HL-60 (cell line): ENCODE measurements around the gene HSD11B1.

Source experiments
- DNase-seq, 2 experiments: peaks; one replicate each; pipeline ENCODE4 v3.0.0-alpha.2; 2010 to 2020; ENCODE audit warnings: low read depth in 1 of 2, low spot score in 1 of 2
- H3K27ac ChIP-seq: fragments of 250-450 bp; sonication (Bioruptor Pico); replicated peaks from 2 replicates; pipeline ENCODE4 v1.5.1; 2020; ENCODE audit warnings: mild to moderate bottlenecking, moderate library complexity
- H3K27me3 ChIP-seq: fragments of 250-450 bp; sonication (Bioruptor Pico); 2 replicates; pipeline ENCODE4 v1.5.1; 2021; ENCODE audit warnings: mild to moderate bottlenecking, moderate library complexity; ENCODE audit not compliant: insufficient read depth, poor library complexity, severe bottlenecking
- H3K4me3 ChIP-seq: replicated peaks from 2 replicates; pipeline ENCODE4 v1.5.1; 2011; ENCODE audit warnings: mild to moderate bottlenecking, control low read depth, low read length; ENCODE audit not compliant: insufficient read depth
- CTCF ChIP-seq: IDR thresholded peaks from one replicate; pipeline ENCODE4 v1.5.1; 2011; ENCODE audit warnings: low read length, control low read depth, inconsistent platforms; ENCODE audit not compliant: insufficient read depth
- GABPA ChIP-seq: IDR thresholded peaks from 2 replicates; pipeline ENCODE4 v1.6.1; 2012; ENCODE audit warnings: low read depth
- POLR2AphosphoS5 ChIP-seq: IDR thresholded peaks from 2 replicates; pipeline ENCODE4 v1.6.1; 2012; ENCODE audit warnings: low read depth
- REST ChIP-seq: IDR thresholded peaks from 2 replicates; pipeline ENCODE4 v1.6.1; 2012; ENCODE audit warnings: low read depth; ENCODE audit not compliant: insufficient replicate concordance
- SPI1 ChIP-seq: IDR thresholded peaks from 2 replicates; pipeline ENCODE4 v1.6.1; 2012; ENCODE audit warnings: low read depth, mild to moderate bottlenecking, borderline replicate concordance

Gene HSD11B1

GRCh38 chr1:209672705-209673630 is 31.7 kb upstream of the HSD11B1 start:
- Histone ChIP-seq H3K27ac (peak overlapping the region; percentile 71), H3K27me3 (peaks cover 21% of the 10 kb centered on the region), H3K4me3 (no peak overlapping the region)
- TF ChIP-seq SPI1 (peak; percentile 89), REST (no peak), CTCF (no peak)
- peak in 1 of 2 experiments; percentile 71 for DNase-seq

- peaks cover 19% of the 10 kb centered on the region for H3K27me3 ChIP-seq
- peak in 1 of 2 experiments; percentile 69 for DNase-seq
- H3K4me3 ChIP-seq = no peak overlapping the region
- peak overlapping the region; percentile 71 for H3K27ac ChIP-seq
- no peak for TF ChIP-seq GABPA
- TF ChIP-seq CTCF = no peak
Measured at GRCh38 chr1:209673631-209674417, 30.8 kb upstream of the HSD11B1 start.

GRCh38 chr1:209674957-209675564 is 29.6 kb upstream of the HSD11B1 start, which contains the start of gene G0S2:
TSS of gene G0S2 (plus strand) at chr1:209675412. CDS start at chr1:209675685, 273 bp downstream.
- peak within 1 kb of the TSS; percentile 9 for H3K4me3 ChIP-seq
- TF ChIP-seq CTCF (no peak), GABPA (no peak), POLR2AphosphoS5 (no peak), REST (no peak), SPI1 (no peak)
- peaks cover 18% of the 10 kb centered on the region for H3K27me3 ChIP-seq
- peak within 1 kb of the TSS; percentile 71 for H3K27ac ChIP-seq
- no peak for DNase-seq
